NCI-H1694 (cell line): ENCODE measurements around the gene TCF7L1.

Experiments used
- DNase-seq: peaks from one replicate; lab custom pipeline; 2025; lab: John Stamatoyannopoulos, UW

TCF7L1 gene

GRCh38 chr2:85255456-85255812 lies 122.2 kb downstream of the TCF7L1 start:
- DNase-seq: no peak

- DNase-seq: no peak
These were observed 122.8 kb downstream of the TCF7L1 start for GRCh38 chr2:85255813-85256594.

DNA sequence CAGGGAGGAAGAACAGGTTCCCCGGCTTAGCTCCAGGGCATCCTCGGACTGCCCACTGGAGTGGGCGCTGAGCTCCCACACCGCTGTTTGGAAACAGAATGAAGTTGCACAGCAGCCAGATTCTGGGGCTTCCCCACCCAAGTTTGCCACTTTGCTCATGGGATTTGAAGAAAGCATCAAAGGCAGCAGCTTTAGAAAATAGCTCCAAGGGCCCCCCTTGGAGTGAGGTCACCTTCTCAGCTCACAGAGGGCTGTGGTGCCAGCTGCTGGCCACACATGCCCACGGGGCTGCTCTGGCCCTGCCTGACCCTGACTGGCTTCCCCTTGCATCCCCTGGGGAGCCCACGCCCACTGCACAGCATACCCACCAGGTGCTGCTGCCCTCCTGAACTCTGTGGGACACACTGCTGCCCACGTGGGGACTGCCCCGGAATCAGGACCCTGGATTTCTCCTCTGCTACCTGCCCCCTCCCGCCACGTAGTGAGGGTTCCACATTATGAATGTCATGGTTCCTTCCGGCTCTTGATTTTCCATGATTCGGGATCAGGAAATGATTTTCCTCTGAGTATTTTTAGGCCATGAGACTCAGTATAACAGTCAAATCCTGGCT lies 124.3 kb downstream of the TCF7L1 start:
- no peak for DNase-seq

GRCh38 chr2:85257970-85258605 lies 124.9 kb downstream of the TCF7L1 start:
- DNase-seq: no peak

DNA sequence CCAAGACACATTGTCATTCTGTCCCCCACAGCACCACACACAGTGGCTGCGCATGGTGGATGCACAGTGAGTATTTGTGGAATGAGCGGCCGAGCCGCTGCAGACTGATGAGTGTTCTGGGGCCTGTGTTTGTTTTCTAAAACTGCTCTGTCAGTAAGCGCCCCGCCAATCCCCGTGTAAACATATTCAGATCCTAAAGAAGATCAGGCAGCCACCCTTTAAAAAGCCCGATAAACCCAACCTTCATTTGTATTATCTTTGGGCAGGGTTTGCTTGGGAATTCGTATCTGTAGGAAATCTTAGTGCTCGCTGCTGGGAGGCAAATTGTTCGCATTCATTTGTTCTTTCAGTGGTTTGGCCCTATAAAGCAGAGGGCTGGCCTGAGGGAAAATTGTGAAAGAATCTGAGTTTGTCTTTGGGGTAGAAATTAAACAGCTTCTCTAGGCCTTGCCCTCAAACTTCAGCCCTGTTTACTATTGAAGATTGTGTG lies 126.0 kb downstream of the TCF7L1 start:
- DNase-seq: no peak

DNA sequence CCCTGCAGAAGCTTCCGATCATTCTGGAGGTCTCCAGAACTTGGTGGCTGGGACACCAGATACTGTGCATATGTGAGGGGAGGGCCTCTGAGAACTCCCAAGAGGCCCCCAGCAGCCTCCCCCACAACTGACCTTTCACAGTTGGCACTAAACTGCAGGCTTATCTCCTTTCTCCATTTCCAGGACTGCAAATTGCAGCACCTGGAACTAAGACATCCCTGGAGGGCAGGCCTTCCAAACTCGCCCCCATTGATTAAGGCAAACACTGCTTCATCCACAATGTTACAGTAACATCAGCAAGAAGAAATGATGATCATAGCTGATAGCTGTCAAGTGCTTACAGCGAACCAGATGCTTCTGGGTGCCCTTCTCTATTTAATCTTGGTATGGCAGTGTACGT lies 126.7 kb downstream of the TCF7L1 start:
- no peak for DNase-seq

GRCh38 chr2:85263591-85263990 lies 130.4 kb downstream of the TCF7L1 start:
- no peak for DNase-seq

DNA sequence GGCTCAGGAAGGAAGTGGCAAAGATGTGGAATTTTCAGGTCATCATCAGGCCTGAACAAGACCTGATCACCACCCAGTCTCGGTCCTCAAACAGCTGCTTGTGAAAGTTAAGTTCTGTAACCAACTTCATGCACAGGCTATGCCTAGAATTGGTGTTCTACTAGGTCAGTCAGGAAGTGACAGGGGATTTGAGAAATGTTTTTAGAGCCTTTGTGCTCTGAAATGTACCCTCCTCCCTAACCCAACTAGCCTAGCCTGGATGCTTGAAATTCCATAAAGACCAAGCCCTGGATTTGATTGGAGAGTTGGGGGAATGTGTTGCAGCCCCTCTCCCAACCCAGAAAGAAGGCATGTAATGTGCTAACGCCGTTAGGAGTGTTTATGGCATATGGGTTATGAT lies 131.3 kb downstream of the TCF7L1 start:
- DNase-seq: no peak

DNA sequence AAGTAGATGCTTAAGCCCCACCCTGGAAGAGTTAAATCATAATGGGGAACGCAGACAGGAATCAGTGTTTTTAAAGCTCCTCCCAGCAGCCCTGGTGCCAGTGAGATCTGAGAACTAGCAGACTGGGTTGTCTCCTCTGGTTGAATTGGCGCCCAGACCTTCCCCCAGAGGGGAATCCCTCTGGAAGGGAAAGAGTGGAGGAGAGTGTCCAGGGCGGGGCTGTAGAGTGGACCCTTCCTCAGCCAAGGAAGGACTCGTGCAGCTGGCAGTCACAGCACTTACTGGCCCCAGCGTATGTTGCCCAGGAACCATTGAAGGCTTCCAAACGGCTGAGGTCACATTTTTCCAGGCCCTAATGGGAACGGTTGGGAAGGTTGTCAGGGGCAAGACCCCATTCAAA lies 132.1 kb downstream of the TCF7L1 start:
- no peak for DNase-seq

GRCh38 chr2:85266146-85267041 lies 133.2 kb downstream of the TCF7L1 start:
- DNase-seq: no peak

DNA sequence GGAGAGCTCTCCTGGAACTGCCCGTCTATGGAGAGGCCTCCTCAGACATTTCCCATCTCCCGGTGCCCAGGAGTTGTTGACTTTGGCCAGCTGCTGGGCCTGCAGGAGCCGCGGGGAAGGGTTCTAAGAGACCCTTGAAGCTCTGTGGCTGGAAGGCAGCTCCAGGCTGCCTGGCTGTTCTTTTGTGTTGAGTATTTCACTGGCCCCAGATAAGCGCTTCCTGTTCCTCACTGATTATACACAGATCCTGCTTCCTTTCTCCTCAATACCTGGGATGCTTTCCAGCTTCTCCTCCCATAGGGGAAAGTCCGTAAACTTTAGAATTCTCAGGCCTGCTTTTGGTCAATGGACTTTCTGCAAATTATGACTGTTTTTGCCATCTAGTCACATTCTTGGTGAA lies 136.8 kb downstream of the TCF7L1 start:
- no peak for DNase-seq

GRCh38 chr2:85272357-85272756 lies 139.2 kb downstream of the TCF7L1 start:
- DNase-seq: no peak

GRCh38 chr2:85273738-85274731 lies 140.8 kb downstream of the TCF7L1 start:
- DNase-seq: peak; percentile 10

GRCh38 chr2:85275984-85276540 lies 142.9 kb downstream of the TCF7L1 start:
- no peak for DNase-seq

DNA sequence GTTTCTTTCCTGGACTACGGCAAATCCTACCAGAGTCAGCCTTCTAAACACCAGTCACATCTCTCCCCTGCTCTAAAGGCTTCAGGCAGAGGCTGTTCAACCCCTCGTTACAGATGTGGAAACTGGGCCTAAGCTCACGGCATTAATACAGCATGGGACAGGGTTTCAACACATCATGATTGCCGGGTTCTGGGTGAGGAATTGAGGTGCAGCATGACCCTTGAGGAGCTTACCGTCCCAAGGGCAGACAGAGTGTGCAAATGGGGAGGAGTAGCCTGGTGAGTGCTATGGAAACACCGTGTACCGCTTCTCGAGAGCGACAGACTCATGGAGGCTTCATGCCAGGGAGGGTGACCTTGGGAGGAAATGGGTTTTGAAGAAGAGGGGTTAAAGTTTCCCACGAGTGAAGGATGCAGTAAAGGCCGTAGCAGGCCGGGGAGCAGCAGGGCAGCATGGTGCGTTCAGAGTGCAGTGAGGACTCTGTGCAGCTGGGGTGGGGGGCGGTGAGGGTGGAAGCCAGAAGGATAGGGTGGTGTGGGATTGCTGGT lies 143.5 kb downstream of the TCF7L1 start:
- DNase-seq: no peak

- DNase-seq: no peak
These were observed 144.4 kb downstream of the TCF7L1 start for GRCh38 chr2:85277416-85278158.

GRCh38 chr2:85278361-85278760 lies 145.2 kb downstream of the TCF7L1 start:
- no peak for DNase-seq

- no peak for DNase-seq
These were observed 148.4 kb downstream of the TCF7L1 start for GRCh38 chr2:85281553-85281952.

GRCh38 chr2:85282914-85283313 lies 149.7 kb downstream of the TCF7L1 start:
- no peak for DNase-seq

DNA sequence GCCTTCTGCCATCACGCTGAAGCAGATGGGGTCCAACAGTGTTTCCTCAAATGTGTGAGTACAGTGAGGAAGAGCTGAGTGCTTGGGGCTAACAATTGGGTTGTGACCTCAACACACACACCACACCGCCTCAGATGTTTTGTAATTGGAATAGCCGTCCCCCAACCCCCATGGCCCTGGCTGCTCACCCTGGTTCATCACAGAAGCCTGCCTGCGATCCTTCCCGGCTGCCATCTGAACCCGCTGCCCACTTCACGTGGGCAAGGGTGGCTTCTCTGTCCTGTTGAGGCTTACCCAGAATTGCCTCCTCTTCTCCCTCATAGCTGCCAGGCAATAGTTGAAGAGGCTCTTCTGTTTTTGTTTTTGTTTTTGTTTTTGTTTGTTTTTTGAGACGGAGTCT lies 150.4 kb downstream of the TCF7L1 start:
- DNase-seq: no peak
